CD4-positive, alpha-beta T cell treated with Interleukin-1 beta for 1 hour (primary cell): Measurements from ENCODE around the gene FLNC.

Experiments
- DNase-seq, 2 donors: peaks; one replicate each; pipeline ENCODE4 v3.0.0-alpha.2; 2020 to 2022

The FLNC gene

DNA sequence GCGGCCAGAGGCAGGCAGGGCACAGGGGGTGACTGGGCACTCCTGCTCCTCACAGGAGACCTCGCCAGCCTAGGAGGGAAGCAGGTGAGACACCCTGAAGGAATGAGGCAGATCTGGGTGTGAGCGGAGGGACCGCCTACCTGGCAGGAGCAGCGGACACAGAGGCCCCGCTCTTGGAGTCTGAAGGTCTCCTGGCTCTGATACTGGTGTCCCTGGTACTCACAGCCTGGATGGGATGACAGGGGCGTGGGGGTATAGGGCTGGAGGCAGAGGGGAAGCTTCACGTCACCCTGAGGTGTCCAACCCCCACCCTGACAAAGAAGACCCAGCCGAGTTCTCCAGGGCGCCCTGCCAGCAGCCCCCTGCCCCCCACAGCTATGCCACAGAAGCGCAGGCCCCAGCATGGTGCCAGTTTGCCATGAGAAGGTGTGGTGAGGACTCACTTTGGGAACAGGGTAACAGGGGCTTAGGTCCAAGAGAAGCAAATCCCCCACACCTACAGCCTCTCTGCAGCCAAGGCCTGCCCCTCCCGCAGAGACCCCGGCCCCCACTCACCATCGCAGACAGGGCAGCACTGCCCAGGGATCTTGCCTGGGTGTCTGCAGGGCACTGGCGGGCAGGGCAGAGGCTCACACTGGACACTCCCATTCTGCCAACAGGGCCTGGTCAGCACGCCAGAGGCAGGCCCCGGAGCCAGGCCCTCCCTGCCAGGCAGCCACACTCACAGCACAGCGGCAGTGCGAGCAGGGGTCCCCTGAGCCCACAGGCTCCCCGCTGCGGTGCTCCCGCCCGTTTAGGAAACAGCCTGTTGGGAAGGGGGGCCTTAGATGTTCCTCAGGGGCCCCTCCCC is 63.3 kb downstream of the FLNC start:
- DNase-seq, result no peak

GRCh38 chr7:128894101-128894440 is 63.9 kb downstream of the FLNC start:
- no peak for DNase-seq

GRCh38 chr7:128895320-128895719 is 65.1 kb downstream of the FLNC start:
- no peak for DNase-seq

- DNase-seq, result no peak
Observed at GRCh38 chr7:128899392-128899791, 69.2 kb downstream of the FLNC start.

DNA sequence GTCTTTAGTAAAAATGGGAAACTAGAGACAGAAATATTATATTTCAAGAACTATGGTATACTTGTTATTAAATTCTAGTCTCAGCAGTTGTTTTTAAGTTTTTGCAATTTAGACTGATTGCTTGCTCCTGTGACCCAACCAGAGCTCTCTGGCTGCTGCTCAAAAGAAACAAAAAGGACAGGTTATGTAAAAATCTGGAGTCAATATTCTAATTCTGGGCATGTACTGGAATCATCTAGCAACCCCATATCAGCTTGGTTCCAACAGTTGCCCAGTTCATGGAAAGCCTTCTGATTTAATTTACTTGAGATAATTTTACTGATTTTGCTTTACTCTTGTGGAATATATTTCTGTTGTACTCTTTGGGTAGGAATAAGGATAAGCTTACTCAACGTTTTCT is 70.0 kb downstream of the FLNC start:
- DNase-seq, result no peak

GRCh38 chr7:128902761-128903585 is 72.8 kb downstream of the FLNC start:
- no peak for DNase-seq

DNA sequence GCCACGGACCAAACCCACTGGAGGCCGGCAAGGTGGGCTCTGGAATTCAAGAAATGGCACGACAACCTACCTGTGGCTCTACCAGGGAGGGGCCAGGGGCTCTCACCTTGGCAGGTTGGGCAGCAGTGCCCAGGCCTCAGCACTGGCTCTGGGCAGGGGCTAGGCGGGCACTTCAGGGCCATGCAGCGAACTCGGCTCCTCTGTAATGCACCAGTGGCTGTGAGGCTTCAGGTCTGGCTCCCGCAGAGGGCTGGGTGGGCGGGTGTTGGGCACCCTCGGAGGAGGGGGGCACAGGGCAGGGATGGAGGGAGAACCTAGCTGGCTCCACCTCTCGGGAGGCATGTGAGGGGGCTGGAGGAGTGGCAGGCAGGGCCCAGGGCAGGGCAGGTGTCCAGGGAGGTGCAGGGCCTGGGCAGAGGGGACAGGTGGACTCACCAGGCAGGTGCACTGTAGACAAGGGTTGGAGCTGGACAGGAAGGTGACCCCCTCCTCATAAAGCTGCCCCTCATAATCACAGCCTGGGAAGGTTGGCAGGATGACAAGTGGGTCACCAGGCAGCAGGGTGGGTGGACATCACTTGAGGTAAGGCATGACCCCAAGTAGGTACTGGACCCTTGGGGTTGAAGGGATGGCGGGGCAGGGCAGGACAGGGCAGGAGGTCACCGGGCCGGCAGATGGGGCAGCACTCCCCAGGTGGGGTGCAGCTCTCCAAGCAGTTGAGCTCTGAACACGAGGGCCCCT is 73.6 kb downstream of the FLNC start:
- DNase-seq, result no peak

GRCh38 chr7:128904381-128905197 is 74.4 kb downstream of the FLNC start:
- peak; percentile 34 to 73 for DNase-seq

GRCh38 chr7:128906001-128906765 is 76.0 kb downstream of the FLNC start:
- DNase-seq, result no peak

DNA sequence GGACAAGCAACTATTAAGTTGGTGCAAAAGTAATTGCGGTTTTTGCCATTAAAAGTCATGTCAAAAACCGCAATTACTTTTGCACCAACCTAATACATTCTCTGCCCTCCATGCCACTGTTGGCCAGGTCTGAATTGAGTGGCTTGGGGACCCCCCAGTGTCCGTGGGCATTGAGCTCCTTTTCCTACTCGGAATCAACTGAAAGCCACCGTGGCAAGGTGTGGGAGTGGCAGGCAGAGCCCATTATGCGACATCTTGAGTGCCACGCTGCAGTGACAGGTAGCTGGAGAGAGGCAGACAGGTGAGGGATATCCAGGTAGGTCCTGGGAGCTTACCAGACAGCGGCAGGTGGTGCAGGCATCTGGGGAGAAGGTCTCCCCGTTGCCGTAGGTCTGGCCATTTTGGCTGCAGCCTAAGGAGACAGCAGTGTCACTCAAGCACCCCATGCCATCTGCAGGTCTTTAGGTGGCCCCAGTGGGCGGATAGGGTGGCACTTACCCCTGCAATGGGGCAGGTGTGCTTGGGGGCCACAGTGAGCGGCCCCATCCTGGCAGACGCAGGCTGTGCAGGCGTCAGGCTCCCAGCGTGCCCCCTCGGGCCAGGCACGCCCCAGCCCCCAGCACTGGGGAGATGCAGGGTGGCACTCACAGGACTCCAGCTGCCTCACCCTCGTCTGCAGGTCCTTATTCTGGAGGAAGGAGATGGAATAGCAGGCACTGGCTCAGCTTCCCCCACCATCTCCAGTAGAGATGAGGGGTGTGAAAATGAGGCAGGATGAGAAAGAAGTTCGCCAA is 76.8 kb downstream of the FLNC start:
- DNase-seq, result no peak
